ENCODE results near the gene LCA5L.
A peak's percentile ranks its signal among the peaks of the same experiment; 100 is the strongest.
"Not testable (repeated sequence)": the region's sequence is repeated elsewhere in the genome, so short reads cannot be mapped to it uniquely, and the experiment has no call there.

LCA5L gene

GRCh38 chr21:39386194-39386593, 59.4 kb downstream of the LCA5L start:
- H3K9me3 Mint-ChIP-seq: no peaks in the 10 kb centered on the region
- H3K4me3 Mint-ChIP-seq: peak overlapping the region; percentile 54
- H3K27me3 Mint-ChIP-seq (ENCODE audit: low read depth): no peaks in the 10 kb centered on the region
- peaks cover 6% of the 10 kb centered on the region for H3K36me3 Mint-ChIP-seq (ENCODE audit: low read depth)
- H3K27ac Mint-ChIP-seq: peak overlapping the region; percentile 77
- peaks cover 28% of the 10 kb centered on the region for H3K4me1 Mint-ChIP-seq (ENCODE audit: low read depth)

DNA sequence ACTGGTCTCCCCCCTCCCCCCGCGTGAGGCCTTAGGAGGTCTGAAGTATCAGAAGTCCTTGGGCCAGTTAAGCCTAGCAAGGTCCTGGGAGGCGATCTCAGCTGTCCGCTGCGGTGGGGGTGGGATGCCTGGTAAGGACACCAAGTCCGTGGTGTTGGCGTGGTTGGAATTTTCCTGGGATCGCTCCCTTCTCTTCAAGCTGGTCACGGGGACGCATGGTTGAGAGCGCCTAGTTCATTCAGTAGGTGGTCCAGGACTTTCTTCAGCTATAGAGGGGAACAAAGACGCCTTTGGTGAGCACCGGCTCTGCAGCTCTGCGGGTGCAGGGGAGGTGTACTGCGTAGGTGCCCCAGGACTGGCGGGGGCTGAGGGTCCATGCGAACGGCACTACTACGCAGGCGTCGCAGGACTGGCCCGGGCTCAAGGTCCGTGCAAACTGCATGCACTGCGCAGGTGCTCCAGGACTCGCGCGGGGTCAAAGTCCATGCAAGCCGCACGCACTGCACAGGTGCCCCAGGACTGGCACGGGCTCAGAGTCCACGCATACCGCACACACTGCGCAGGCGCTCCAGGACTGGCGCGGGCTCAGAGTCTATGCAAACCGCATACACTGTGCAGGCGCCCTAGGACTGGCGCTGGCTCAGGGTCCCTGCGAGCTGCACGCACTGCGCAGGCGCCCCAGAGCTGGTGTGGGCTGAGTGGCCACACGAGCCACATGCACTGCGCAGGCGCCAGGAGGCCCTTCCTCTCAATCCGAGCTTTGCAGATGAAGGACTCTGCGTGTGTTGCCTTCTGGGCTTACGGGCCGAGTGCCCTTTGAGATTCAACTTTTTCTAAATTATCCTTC, 60.1 kb downstream of the LCA5L start:
- H3K9me3 Mint-ChIP-seq: no peaks in the 10 kb centered on the region
- H3K27ac Mint-ChIP-seq: peak overlapping the region; percentile 77
- peaks cover 32% of the 10 kb centered on the region for H3K4me1 Mint-ChIP-seq (ENCODE audit: low read depth)
- H3K36me3 Mint-ChIP-seq (ENCODE audit: low read depth): peaks cover 5% of the 10 kb centered on the region
- peak overlapping the region; percentile 54 for H3K4me3 Mint-ChIP-seq
- H3K27me3 Mint-ChIP-seq (ENCODE audit: low read depth): no peaks in the 10 kb centered on the region

DNA sequence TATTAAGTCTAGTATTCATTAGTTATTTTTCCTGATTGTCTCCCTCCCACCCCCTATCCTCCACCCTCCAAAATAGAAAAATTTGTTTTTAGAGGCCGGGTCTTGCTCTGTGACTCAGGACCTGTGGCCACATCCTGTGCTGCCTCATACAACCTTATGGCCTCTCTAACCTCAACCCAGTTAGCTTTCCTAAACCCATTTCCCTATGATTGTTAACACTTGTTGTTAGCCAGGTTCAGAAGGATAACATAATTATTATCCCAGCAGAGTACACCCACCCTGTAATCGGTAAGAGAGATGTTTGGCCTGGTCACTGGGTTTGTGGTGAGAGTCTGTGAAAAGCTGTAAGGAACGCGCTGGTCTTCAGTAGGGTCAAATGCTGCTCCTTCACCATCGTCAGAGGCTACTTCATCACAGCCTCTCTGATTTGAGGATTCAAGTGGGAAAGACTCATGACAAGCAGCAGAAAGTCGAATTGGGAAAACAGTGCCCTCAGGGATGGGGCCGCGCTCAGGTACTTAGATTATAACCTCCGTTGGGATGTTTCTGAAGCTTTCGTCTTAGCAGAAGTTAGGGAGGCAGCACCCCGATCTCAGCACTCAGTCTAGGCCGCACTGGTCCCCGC, 60.8 kb downstream of the LCA5L start:
- Mint-ChIP-seq H3K27ac (peak overlapping the region; percentile 28), H3K27me3 (ENCODE audit: low read depth) (no peaks in the 10 kb centered on the region), H3K4me1 (ENCODE audit: low read depth) (peaks cover 32% of the 10 kb centered on the region), H3K36me3 (ENCODE audit: low read depth) (peaks cover 3% of the 10 kb centered on the region), H3K4me3 (peak overlapping the region; percentile 3), H3K9me3 (no peaks in the 10 kb centered on the region)

DNA sequence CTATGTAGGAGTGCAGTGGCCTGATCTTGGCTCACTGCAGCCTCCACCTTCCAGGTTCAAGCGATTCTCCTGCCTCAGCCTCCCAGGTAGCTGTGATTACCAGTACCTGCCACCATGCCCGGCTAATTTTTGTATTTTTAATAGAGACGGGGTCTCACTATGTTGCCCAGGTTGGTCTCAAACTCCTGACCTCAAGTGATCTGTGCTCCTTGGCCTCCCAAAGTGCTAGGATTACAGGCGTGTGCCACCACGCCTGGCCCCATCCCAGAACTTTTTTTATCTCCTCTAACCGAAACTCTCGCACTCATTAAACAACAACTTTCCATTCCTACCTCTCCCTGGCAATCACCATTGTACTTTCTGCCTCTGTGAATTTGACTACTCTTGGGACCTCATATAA, 63.5 kb downstream of the LCA5L start:
- Mint-ChIP-seq H3K4me3 (peak overlapping the region; percentile 33), H3K4me1 (ENCODE audit: low read depth) (peaks cover 20% of the 10 kb centered on the region)
- H3K36me3 Mint-ChIP-seq (ENCODE audit: low read depth); H3K27me3 Mint-ChIP-seq (ENCODE audit: low read depth); H3K9me3 Mint-ChIP-seq; H3K27ac Mint-ChIP-seq: not testable (repeated sequence)

DNA sequence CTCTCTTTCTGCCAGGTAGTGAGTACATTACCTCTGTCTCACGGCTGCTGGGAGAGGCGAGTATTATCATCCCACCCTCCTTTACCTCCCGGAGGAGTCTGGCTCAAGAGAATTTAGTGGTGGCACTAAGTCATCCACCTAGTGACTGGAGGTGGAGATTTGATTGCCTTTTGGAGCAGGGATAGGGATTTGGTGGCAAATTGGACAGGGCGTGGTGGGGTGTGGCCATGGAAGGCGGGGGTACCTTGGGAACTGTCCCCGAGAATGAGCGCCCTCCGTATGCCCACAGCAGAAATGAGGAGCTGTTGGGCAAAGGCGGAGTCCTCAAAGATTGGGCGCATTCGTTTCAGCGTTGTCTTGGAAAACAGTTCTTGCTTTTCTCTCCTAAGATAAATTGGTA, 64.6 kb downstream of the LCA5L start:
- H3K9me3 Mint-ChIP-seq: no peaks in the 10 kb centered on the region
- peak overlapping the region; percentile 90 for H3K4me3 Mint-ChIP-seq
- H3K27me3 Mint-ChIP-seq (ENCODE audit: low read depth): peaks cover 6% of the 10 kb centered on the region
- peaks cover 3% of the 10 kb centered on the region for H3K36me3 Mint-ChIP-seq (ENCODE audit: low read depth)
- H3K27ac Mint-ChIP-seq: peak overlapping the region; percentile 71
- peaks cover 20% of the 10 kb centered on the region for H3K4me1 Mint-ChIP-seq (ENCODE audit: low read depth)

DNA sequence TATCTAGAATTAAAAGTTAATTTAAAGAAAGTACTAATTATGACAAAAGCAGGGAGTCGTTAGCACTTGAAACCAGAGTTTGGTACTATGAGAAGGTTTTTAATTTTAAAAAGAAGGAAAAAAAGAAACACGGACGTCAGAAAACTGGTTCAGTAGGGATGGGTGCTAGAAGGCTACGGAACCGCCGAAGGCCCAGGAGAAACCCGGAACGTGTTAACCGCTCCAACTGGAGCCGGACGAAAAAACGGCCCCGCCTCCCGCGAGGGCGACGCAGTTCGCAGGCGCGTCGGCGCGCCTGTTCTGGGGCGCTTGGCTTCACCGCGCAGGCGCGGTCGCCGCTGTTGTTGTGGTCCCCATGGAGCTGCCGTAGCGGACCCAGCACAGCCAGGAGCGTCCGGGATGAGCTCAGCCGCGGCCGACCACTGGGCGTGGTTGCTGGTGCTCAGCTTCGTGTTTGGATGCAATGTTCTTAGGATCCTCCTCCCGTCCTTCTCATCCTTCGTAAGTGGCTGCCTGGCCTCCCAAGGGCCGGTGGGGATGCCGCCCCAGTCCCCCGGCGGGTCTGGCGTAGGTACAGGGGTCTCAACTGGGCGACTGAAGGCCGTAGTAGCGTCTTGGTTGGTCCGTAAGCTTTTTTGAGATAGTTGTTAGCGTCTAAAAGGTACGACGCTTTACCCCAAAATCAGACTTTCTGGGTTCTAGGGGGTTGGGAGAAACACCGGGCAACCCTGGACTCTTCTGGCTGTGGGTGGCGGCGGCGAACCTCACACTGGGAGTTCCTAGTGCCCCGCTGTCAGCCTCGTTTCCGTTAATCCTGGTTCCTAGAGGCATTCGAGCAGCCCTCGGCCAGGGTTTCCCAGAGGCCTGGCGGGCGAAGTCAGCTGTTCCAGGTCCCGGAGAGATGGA, 65.3 kb downstream of the LCA5L start:
- Mint-ChIP-seq H3K36me3 (ENCODE audit: low read depth) (peaks cover 3% of the 10 kb centered on the region), H3K27ac (peak overlapping the region; percentile 89), H3K4me3 (peak overlapping the region; percentile 90), H3K9me3 (no peaks in the 10 kb centered on the region), H3K4me1 (ENCODE audit: low read depth) (peaks cover 19% of the 10 kb centered on the region), H3K27me3 (ENCODE audit: low read depth) (peaks cover 7% of the 10 kb centered on the region)

- no peak overlapping the region for H3K4me3 Mint-ChIP-seq
- no peak overlapping the region for H3K27ac Mint-ChIP-seq
- H3K27me3 Mint-ChIP-seq (ENCODE audit: low read depth): peaks cover 14% of the 10 kb centered on the region
- H3K9me3 Mint-ChIP-seq: no peaks in the 10 kb centered on the region
- peaks cover 3% of the 10 kb centered on the region for H3K36me3 Mint-ChIP-seq (ENCODE audit: low read depth)
- peaks cover 18% of the 10 kb centered on the region for H3K4me1 Mint-ChIP-seq (ENCODE audit: low read depth)
Observed at GRCh38 chr21:39377444-39378050, 68.0 kb downstream of the LCA5L start.

DNA sequence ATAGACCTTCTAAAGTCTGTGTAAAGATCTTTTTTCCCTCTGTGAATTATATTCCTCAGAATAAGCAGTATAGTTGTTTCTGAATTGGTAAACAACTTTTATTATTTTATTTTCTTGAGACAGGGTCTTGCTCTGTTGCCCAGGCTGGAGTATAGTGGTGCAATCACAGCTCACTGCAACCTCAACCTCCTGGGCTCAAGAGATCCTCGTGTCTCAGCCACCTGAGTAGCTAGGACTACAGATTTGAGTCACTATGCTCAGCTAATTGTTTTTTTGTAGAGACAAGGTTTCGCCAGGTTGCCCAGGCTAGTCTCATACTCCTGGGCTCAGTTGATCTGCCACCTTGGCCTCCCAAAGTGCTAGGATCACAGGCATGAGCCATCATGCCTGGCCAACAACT, 70.1 kb downstream of the LCA5L start:
- Mint-ChIP-seq H3K4me1 (ENCODE audit: low read depth) (peaks cover 11% of the 10 kb centered on the region), H3K27me3 (ENCODE audit: low read depth) (peaks cover 22% of the 10 kb centered on the region)

DNA sequence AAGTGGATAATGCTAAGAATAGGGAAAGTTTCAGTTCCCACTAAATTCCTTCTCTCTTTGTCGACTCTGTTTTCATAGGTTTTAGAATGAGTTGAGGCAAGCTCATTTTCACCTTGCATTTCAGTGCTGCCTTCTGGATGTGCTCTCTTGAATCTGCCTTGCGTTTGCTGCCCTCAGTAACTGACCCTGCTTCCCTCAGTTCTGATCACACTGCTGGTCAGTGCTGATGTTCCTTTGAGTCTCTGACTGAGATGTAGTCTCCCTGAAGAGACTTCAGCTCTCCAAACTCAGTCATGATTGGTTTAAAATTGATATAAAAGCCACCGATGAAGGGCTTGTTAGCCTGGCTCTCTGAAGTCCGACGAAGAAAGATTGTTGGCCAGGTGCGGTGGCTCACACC, 71.5 kb downstream of the LCA5L start:
- Mint-ChIP-seq H3K36me3 (ENCODE audit: low read depth) (no peaks in the 10 kb centered on the region), H3K27ac (no peak overlapping the region), H3K9me3 (no peaks in the 10 kb centered on the region), H3K27me3 (ENCODE audit: low read depth) (peaks cover 26% of the 10 kb centered on the region), H3K4me3 (no peak overlapping the region), H3K4me1 (ENCODE audit: low read depth) (peaks cover 14% of the 10 kb centered on the region)

More for the DNA sequence above, 70.1 kb downstream of the LCA5L start:
- Mint-ChIP-seq H3K36me3 (ENCODE audit: low read depth) (no peaks in the 10 kb centered on the region), H3K4me3 (no peak overlapping the region), H3K27ac (no peak overlapping the region), H3K9me3 (no peaks in the 10 kb centered on the region)

DNA sequence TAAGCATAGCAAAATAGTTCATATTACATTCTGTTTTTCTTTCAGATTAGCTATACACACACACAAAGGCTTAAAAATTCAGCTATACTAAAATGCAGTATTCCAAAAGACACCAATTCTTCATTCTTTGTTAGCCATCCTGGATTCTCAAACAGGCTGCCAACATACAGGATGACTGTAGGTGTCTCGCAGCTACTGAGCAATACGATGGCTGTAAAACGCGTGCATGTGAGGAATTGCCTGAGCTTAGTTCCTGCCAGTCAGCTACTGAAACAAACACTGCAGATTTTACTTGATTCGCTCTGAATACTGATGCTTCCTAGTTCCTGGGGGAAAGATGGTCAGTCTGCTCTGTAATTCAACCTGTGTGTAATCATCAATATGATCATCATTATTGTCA, 71.9 kb downstream of the LCA5L start:
- peaks cover 26% of the 10 kb centered on the region for H3K27me3 Mint-ChIP-seq (ENCODE audit: low read depth)
- no peaks in the 10 kb centered on the region for H3K9me3 Mint-ChIP-seq
- no peak overlapping the region for H3K4me3 Mint-ChIP-seq
- no peak overlapping the region for H3K27ac Mint-ChIP-seq
- peaks cover 14% of the 10 kb centered on the region for H3K4me1 Mint-ChIP-seq (ENCODE audit: low read depth)
- H3K36me3 Mint-ChIP-seq (ENCODE audit: low read depth): no peaks in the 10 kb centered on the region

GRCh38 chr21:39369896-39370288, 75.7 kb downstream of the LCA5L start:
- H3K27me3 Mint-ChIP-seq (ENCODE audit: low read depth): peaks cover 16% of the 10 kb centered on the region
- H3K27ac Mint-ChIP-seq; H3K9me3 Mint-ChIP-seq; H3K4me1 Mint-ChIP-seq (ENCODE audit: low read depth); H3K4me3 Mint-ChIP-seq; H3K36me3 Mint-ChIP-seq (ENCODE audit: low read depth): not testable (repeated sequence)

DNA sequence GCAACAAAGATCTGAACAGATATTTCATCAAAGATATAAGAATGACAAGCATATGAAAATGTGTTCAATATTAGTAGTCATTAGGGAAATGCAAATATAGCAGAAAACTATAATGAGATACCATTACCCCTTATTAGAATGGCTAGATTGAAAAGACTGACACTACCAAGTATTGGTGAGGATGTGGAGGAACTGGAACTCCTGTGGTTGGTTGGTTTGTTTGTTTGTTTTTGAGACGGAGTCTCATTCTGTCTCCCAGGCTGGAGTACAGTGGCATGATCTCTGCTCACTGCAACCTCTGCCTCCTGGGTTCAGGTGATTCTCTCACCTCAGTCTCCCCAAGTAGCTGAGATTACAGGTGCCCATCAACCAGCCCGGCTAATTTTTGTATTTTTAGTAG, 77.8 kb downstream of the LCA5L start:
- Mint-ChIP-seq H3K27ac (no peak overlapping the region), H3K4me3 (no peak overlapping the region), H3K36me3 (ENCODE audit: low read depth) (no peaks in the 10 kb centered on the region), H3K27me3 (ENCODE audit: low read depth) (peaks cover 12% of the 10 kb centered on the region), H3K9me3 (peaks cover 5% of the 10 kb centered on the region), H3K4me1 (ENCODE audit: low read depth) (peaks cover 5% of the 10 kb centered on the region)

GRCh38 chr21:39366563-39366962, 79.0 kb downstream of the LCA5L start:
- H3K27ac Mint-ChIP-seq: no peak overlapping the region
- no peaks in the 10 kb centered on the region for H3K36me3 Mint-ChIP-seq (ENCODE audit: low read depth)
- no peak overlapping the region for H3K4me3 Mint-ChIP-seq
- H3K4me1 Mint-ChIP-seq (ENCODE audit: low read depth): peaks cover 5% of the 10 kb centered on the region
- H3K27me3 Mint-ChIP-seq (ENCODE audit: low read depth): peaks cover 20% of the 10 kb centered on the region
- peaks cover 5% of the 10 kb centered on the region for H3K9me3 Mint-ChIP-seq

GRCh38 chr21:39364949-39365348, 80.6 kb downstream of the LCA5L start:
- Mint-ChIP-seq H3K27me3 (ENCODE audit: low read depth) (peaks cover 12% of the 10 kb centered on the region), H3K9me3 (peaks cover 5% of the 10 kb centered on the region), H3K36me3 (ENCODE audit: low read depth) (no peaks in the 10 kb centered on the region), H3K27ac (no peak overlapping the region), H3K4me1 (ENCODE audit: low read depth) (no peaks in the 10 kb centered on the region), H3K4me3 (no peak overlapping the region)
